Ammon's horn (tissue), 1 donor: ENCODE data around the gene DYNC2I2.
"Not testable (repeated sequence)": the region's sequence is repeated elsewhere in the genome, so short reads cannot be mapped to it uniquely, and the experiment has no call there.

Source experiments
- DNase-seq: peaks from one replicate; pipeline ENCODE4 v3.0.0-alpha.2; 2016; ENCODE audit warnings: low spot score

Gene DYNC2I2

DNA sequence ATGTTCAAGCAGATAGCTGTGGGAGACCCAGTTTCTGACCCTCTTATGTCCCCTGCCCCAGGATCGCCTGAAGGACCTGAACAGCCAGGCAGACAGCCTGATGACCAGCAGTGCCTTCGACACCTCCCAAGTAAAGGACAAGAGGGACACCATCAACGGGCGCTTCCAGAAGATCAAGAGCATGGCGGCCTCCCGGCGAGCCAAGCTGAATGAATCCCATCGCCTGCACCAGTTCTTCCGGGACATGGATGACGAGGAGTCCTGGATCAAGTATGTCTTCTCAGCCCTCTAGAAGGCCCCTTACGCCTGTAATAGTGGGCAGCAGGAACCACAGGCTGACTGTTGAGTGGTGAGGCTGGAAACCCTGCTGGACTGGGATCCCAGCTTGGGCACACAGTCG, 41.1 kb downstream of the DYNC2I2 start:
- no peak for DNase-seq

DNA sequence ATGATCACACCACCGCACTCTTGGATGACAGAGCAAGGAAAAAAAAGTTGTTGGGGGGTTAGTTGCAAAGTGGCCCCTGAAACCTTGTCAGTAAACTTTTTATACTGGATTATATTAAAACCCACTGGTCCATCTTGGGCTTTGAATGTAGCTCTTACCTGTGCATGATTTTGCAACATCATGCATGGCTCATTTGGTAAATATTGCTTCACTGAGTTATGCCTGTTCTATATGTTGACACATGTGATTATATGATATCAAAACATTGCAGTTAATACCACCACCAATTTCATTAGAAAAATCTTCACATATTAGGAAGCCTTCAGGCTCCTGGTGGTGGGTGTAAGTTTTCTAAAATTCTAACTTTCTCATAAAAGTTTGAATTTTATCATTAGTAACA, 41.9 kb downstream of the DYNC2I2 start:
- DNase-seq, result no peak

DNA sequence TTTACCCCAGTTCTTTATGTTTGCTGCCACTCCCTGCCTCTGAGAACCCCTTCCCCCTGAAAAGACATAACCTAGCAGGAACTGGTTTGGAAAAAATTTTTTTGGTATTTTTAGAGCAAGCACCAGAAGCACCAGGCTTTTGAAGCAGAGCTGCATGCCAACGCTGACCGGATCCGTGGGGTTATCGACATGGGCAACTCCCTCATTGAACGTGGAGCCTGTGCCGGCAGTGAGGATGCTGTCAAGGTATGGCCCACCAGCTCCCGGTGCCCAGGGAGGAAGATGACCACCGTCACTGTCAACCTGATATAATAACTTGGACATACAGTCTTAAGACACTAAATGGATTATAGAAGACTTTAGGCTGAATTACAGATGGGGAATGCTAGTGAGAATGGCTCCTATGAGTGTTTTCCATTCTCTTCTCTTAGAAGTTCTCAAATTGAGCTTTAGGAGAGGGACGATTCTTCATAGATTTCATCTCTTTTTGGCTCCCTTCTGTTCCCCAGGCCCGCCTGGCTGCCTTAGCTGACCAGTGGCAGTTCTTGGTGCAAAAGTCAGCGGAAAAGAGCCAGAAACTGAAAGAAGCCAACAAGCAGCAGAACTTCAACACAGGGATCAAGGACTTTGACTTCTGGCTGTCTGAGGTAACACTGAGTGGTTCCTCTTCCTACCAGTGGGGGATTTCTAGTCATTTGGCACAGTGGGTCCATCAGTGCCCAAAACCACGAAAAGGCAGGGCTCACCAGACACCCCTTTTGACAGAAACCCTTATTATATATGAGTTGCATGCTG, 44.9 kb downstream of the DYNC2I2 start:
- no peak for DNase-seq

GRCh38 chr9:128610897-128611296, 45.8 kb downstream of the DYNC2I2 start:
- DNase-seq, result no peak

GRCh38 chr9:128607642-128608350, 48.9 kb downstream of the DYNC2I2 start:
- DNase-seq, result peak; percentile 88

DNA sequence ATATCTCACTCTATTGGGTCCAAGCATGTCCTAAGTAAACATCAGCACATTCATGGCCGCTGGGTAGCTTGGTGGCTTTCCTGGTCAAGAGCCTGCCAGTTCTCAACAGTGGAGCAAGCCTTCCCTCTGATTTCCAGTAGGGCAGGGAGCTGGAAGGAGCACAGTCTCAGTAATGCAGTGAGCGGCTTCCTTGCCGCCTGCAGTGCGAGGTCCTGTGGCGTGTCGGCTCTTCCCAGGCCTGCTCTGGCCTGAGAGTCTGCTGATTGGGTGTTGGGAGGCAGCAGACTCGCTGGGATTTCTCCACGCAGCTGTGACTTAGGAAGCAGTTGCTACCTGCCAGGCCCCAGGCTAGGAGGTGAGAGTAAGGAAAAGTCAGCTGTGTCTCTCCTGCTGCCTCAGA, 53.0 kb downstream of the DYNC2I2 start:
- no peak for DNase-seq

DNA sequence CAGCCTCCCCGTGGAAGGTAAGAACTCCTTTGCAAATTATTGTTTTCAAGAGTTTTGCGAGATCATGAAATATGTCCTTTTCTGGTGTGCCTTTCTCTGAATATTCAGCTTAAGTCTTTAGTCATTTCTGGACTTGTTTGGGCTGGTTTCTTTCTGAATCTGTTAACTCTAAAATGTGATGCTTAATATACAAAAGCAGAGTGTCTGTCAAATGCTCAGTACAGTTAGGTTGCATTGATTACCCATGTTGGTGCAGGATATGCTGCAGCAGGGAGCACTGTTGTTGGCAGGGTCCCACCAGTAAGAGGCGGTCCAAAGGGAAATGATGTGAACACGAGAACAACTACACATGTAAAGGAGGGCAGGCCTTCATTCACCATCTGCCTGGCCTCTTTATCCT, 56.5 kb downstream of the DYNC2I2 start:
- DNase-seq, result no peak

- DNase-seq, result no peak
Measured at GRCh38 chr9:128595471-128595870, 61.2 kb downstream of the DYNC2I2 start.

DNA sequence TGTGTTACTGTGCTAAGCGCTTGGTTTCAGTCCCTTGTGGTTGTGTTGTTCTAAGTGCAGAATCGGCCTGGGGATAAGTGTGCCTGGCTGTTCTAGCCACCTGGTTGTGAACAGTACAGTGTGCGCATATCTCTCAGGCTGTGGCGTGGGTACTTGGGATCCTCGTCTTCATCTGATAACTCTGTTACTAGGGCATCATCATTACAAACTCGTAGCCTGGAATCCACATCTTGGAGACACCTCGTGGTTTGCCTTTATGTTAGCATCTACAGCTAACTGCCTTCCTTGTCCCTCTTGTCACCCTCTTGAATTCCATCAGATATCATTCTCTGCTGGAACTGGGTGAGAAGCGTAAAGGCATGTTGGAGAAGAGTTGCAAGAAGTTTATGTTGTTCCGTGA, 62.8 kb downstream of the DYNC2I2 start:
- DNase-seq, result no peak

- no peak for DNase-seq
Measured at GRCh38 chr9:128593039-128593438, 63.6 kb downstream of the DYNC2I2 start.

GRCh38 chr9:128588581-128589233, 67.9 kb downstream of the DYNC2I2 start:
- DNase-seq, result peak; percentile 51

DNA sequence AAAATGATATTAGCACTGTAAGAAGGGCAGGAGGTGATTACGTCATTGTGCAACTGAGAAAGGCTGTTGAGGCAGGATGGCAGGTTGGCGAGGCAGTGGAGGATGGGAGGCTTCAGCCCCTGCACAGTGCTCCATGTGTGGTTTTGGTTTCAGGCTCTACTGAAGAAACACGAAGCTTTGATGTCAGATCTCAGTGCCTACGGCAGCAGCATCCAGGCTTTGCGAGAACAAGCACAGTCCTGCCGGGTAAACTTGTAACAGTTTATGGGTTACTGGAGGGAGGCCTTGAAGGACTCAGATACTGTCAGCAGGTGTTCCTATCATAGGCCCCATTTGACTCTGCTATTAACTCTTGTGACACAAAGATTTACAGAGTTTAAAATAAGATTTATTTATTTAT, 69.2 kb downstream of the DYNC2I2 start:
- DNase-seq, result peak; percentile 22

DNA sequence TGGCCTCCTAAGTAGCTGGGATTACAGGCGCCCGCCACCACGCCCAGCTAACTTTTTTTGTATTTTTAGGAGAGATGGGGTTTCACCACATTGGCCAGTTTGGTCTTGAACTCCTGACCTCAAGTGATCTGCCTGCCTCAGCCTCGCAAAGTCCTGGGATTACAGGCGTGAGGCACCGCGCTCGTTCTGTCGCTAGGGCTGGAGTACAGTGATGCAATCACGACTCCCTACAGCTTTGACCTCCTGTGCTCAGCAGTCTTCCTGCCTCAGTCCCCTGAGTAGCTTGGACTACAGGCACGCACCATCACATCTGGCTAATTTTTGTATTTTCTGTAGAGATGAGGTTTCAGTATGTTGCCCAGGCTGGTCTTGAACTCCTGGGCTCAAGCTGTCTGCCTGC, 69.7 kb downstream of the DYNC2I2 start:
- DNase-seq, result not testable (repeated sequence)

DNA sequence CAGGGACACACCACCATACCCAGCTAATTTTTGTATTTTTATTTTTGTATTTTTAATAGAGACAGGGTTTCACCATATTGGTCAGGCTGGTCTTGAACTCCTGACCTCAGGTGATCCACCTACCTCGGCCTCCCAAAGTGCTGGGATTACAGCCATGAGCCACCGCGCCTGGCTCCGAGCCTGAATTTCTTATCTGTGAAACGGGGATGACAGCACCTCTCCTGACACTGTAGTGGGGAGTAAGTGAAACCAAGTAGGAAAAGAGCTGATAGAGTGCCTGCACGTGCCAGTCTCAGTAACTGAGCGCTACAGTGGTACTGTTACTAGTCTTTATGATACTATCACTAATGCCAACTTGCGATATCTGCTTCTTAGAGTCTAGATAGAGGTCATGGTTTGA, 71.5 kb downstream of the DYNC2I2 start:
- DNase-seq, result not testable (repeated sequence)
